GM18505 (cell line): ENCODE measurements around the gene CCDC51.

Experiments
- ATAC-seq: cut with Tn5 transposase; IDR thresholded peaks from one replicate; pipeline ENCODE4 v1.9.1; 2021; ENCODE audit not compliant: unreplicated experiment
- POLR2A ChIP-seq: IDR thresholded peaks from 4 replicates; pipeline ENCODE4 v1.6.1; 2011; ENCODE audit warnings: borderline replicate concordance; ENCODE audit not compliant: insufficient read depth, insufficient read length; ENCODE audit errors: extremely low read depth

The CCDC51 gene

DNA sequence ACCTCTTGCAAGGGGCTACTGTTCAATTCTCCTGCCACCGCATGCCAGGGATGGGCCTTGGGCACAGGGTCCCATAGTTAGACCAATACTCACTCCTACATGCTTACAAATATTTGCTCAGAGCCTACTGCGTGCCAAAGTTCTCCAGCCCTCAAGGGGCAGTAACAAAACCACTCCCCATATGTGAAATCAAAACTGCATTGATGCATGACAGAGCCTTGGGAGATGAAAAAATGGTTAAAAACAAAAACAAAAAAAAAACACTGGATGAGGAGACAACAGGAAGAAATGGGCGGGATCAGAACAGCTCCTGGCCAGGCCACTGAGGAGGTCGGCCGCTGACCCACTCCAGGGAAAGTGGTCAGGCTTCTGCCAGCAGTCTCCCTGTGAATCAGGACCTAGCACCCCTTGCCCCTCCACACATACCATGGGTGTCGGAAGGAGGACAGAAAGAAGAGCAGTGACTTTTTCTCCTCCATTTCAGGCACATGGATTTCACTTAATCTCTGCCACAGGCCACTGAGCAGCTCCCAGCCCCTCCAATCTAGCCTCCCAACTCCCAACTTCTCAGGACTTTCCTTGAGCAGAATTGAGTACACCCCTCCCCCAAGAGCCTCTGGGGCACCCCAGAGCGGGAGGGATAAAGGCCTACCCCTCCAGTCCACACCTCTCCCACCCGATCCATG is 12.8 kb downstream of the CCDC51 start:
- no peak for ATAC-seq
- TF ChIP-seq POLR2A, result no peak

DNA sequence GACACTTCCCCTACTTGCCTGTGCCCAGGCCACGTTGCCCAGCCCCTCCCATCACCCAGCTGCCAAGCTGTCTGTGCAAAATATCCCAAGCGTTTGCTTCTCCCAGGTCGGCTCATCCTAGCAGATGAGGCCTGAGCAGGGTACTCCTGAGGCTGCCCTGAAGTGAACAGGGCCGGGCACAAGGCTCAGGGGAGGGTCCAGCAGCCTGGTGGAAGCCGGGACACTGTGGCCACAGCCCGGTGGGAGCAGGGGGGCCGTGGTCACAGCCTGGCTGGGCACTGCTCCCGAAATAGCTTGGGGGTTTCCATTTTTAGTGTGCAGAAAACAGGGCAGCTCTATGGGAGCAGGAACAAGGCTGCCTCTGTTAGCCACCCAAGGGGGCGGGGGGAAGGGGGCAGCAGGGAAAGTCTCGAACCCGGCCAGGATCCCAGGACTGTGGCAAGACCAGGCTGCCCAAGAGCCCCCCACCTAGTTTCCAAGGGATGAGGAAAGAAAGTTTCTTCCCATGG is 13.5 kb downstream of the CCDC51 start:
- ATAC-seq, result no peak
- no peak for TF ChIP-seq POLR2A

DNA sequence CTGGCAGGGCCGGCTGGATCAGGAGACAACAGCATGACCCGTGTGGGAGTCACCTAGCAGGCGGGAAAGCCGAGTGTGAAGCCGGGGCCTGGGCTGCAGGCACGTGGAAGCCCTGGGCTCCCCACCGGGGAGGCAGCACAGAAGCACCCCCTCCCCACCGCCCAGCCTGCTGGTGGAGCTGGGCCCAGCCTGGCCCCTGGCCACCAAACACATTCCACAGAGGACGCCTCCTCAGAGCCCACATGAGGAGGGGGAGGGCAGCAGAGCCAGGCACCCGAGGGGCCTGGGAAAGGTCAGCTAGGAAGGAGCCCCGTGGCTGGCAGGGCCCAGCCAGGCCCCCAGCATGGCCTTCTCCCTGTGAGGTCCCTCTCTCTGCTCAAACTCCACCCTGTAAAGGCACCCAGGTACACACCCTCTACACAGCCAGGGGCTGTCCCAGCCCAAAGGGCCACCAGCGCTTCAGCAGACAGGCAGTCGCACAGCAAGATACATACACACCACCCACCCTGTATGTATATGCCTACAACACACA is 14.6 kb downstream of the CCDC51 start:
- no peak for ATAC-seq
- no peak for TF ChIP-seq POLR2A

DNA sequence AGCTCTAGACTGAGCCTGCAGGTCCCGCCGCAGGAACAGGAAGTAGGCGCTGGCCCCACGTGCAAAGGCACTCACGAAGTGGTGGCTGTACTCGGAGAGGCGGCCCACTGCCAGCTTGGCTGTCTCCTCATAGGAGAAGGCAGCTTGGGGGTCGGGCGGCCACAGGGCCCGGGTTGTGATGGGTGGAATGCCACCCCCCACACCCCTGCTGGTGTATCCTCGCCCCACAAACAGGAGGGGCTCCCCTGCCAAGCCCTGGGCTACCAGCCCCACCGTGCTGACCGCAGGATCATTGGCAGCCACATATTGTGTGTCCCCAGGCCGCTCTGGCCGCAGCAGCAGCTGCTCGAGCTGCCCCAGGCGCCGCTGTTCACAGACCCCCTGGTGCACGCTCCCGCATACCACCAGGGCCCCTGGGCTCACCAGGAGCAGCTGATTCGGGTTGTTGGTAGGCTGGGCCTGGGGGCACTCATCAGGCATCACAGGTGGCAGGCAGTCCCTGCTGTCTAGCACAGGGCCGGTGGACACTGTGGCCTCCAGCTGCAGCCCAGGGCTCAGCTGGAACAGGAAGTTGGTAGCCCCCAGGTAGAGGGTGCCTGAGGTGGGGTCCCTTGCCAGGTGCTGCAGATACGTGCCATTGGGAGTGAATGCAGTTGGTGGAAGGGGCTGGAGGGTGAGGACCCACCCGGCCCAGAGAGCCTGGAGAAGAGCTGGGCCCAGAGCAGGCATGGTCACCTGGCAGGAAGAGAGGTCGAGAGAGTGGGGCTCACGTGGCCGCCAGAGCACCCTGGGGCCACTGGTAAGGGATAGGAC is 15.8 kb downstream of the CCDC51 start:
- no peak for ATAC-seq
- TF ChIP-seq POLR2A, result no peak

DNA sequence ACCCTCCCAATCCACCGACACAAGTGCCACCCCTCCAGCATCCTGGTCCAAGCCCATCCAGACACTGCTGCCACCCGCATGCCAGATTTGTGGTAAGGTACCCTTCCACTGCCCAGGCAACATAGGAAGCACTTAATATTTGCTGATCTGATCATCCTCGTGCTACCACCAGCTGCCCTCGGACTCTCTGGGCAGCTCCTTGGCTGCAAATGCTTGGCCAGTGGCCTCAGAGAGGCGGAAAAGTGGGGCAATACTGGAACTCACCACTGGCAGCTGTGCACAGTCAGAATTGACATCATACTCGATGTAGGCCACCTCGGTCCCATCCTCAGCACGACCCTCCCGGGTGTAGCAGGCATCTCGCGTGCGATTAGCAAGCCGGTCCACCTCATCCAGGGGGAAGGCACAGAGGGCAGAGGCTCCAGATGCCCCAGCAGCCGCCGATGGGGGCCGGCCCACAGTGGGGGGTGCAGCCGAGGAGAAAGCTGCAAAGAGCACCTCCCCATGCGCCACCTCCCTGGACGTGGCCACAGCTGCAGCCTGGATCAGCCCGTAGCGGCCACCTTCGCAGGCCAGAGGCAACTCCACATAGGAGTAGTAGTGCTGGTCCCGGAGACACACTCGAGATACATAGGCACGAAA is 16.6 kb downstream of the CCDC51 start:
- ATAC-seq, result no peak
- no peak for TF ChIP-seq POLR2A

DNA sequence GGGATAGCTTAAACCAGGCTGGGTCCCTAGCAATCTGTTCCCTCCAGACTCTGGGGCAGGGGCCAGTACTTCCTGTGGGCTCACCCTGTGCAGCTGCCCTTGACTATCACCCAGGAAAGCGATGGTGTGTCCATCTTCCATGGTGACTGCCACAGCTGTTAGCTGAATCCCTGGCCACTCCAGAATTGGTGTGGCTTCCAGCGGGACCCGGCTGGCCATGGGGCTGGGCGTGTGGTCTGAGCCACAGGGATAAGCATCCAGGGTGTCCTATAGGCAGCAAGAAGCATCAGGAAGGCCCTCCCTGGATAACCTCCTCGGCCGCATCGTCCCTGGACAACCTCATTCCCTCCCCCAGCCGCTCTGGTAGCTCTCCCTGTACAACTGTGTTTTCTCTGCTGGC is 17.2 kb downstream of the CCDC51 start:
- TF ChIP-seq POLR2A, result no peak
- ATAC-seq, result no peak

DNA sequence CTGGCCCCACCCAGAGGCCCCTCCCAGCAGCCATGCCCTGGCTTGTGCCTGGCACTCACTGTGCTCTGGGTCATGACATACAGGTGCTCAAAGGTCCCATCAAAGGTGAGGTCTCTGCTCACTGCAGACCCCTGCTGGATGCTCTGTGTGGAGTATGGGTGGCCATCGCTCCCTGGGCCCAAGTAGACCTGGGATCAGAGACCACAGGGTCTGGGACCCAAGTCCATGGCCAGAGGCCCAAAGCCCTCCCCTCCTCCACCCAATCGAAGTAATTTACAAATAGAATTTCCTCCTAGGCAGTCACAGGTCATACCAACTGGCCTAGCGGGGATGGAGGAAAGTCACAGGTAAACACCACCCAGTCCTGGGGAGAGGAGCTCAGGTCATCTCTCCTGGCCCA is 17.6 kb downstream of the CCDC51 start:
- no peak for TF ChIP-seq POLR2A
- no peak for ATAC-seq

DNA sequence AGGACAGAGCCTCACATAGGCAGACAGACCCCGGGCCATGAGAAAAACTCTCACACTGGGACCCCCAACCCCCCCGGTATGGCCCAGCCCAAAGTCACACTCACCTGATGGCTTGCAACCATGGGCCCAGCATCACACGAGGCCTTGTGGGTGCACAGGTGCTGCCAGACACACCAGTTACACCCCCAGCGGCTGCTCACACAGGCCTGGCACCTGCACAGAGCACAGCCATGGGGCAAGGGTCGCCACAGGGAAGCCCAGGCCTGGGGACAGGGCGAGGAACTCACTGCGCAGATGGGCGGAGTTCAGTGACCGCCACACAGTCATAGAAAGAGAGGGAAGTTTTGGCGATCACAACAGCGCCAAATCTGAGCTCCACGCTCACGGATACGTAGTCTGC is 19.4 kb downstream of the CCDC51 start:
- ATAC-seq, result no peak
- no peak for TF ChIP-seq POLR2A

DNA sequence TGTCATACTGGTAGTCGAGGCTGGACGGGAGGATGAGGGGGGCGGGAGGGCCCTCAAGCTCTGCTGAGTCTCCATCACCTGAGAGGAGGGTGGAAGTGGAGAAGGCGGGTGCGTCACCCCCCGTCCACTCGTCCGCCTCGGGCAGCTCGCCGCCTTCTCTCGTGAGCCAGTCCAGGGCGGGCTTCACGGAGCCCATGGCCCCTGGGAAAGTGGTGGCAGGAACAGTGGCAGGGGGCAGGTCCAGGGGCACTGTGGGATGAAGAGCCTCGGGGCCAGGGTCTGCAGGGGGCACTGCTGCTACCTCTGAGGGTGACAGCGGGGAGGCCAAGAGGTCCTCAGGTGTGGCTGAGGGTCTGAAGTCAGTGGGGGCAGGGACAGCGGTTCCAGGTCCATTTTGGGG is 20.3 kb downstream of the CCDC51 start:
- TF ChIP-seq POLR2A, result no peak
- no peak for ATAC-seq

DNA sequence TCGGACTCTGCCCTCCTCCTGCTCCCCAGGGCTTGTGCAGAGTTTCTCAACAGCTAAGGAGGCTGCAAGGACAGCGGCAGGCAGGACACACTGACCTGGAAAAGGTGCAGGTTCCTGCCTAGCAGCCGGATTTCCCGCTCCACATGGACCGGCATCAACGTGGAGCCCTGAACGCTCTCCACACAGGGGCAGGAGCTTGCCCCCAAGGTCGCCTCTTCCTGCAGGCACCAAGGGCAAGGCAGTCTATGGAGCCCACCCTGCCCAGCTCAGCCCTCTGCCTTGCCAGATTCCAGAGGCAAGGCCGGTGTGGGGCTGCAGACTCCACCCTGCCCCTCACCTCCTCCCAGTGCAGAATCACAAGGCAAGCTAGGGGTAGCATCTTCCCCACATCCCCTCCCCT is 20.8 kb downstream of the CCDC51 start:
- ATAC-seq, result no peak
- TF ChIP-seq POLR2A, result no peak

DNA sequence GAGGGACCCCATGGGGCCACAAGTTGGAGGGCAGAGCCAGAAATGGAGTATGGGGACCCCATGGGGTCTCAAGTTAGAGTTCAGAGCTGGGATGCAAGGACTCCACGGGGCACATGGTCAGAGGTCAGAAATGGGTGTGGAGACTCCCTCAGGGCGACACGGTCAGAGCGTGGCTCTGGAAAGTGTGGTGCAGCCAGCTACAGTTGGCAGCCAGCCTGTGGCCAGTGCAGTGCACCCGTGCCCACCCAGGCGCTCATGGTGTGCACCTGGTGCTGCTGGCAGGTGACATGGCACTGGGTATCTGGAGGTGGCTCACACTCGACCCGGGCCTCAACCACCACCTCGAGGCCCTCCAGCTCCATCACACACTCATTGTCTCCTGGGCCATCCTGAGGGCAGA is 21.3 kb downstream of the CCDC51 start:
- TF ChIP-seq POLR2A, result no peak
- no peak for ATAC-seq

DNA sequence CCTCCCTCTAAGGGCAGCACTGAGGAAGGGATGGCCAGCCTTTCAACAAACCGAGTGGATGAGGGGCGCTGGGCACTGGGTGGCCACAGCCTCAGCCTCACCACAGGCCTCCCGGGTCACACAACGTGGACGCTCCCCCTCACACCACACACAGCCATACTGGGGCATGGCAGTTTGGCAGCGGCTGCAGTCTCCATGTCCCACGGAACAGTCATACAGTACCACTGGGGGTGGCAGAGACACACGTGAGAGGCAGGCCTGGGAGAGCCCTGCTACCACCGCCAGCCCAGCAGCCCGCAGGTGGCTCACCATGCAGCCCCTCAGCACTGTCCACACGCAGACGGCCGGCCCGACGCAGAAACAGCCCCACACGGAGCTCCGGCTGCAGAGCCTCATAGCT is 21.8 kb downstream of the CCDC51 start:
- ATAC-seq, result no peak
- TF ChIP-seq POLR2A, result no peak

DNA sequence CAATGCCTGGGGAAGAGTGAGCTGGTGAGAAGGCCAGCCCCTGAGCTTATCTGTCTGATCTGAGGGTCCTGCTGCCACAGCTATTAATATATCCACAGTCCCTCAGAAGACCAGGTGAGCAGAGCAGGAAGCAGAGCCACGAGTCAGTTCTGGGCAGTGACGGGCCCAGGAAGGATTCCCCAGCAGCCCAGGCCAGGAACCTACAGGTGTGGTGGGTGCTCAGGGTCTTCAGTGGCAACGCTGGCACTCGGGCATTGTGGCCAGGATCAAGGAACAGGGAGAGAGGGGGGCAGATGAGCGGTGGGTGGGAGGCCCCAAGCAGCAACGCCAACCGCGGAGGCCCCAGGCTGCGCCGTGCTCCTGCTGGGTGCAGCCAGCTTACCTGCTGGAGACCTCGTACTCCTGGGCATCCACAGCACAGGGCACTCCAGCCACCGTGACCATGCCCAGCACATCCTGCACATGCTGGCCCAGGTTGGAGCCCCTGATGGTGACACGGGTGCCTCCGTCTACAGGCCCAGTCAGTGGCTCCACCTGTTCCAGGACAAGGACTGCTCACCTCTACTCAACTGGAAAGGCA is 22.3 kb downstream of the CCDC51 start:
- ATAC-seq, result no peak

More for the DNA sequence above, 22.3 kb downstream of the CCDC51 start:
- TF ChIP-seq POLR2A, result no peak
